Hepatocyte (in vitro differentiated cells): Measurements from ENCODE around the gene TSHZ1.

Experiments
- CTCF ChIP-seq: fragments of 200-600 bp; sonication (generic); IDR thresholded peaks from 2 replicates; pipeline ENCODE4 v1.5.1; 2016; ENCODE audit warnings: antibody characterized with exemption, mild to moderate bottlenecking; ENCODE audit not compliant: poor library complexity
- EZH2 ChIP-seq: fragments of 200-600 bp; sonication (generic); IDR thresholded peaks from 2 replicates; pipeline ENCODE4 v1.6.1; 2016; ENCODE audit warnings: antibody characterized with exemption, mild to moderate bottlenecking, borderline replicate concordance
- EZH2phosphoT487 ChIP-seq: fragments of 200-600 bp; sonication (generic); IDR thresholded peaks from one replicate; pipeline ENCODE4 v1.6.1; 2018; ENCODE audit warnings: antibody characterized with exemption, mild to moderate bottlenecking, low read depth, moderate library complexity; ENCODE audit not compliant: unreplicated experiment, severe bottlenecking

GRCh38 chr18:75223687-75224347 lies 13.2 kb downstream of the TSHZ1 start:
- no peak for TF ChIP-seq CTCF
- TF ChIP-seq EZH2, result no peak
- TF ChIP-seq EZH2phosphoT487, result no peak
